Naive B cell (primary cell): ENCODE data around the gene ARHGAP21. TPM values are rescaled to one million over a fixed set of nuclear protein-coding genes. Genes with fewer than 3 reads are reported as not detected.

ENCODE experiments used
- ATAC-seq, 2 donors: fragments of 150-1000 bp; cut with Tn5 transposase; 2 replicates each; pipeline ENCODE4 v1.10.0; 2021; ENCODE audit warnings: low read depth in 2 of 2, mild to moderate bottlenecking in 2 of 2, moderate library complexity in 2 of 2
- DNase-seq: peaks from one replicate; pipeline ENCODE4 v3.0.0; 2022
- H3K27ac Mint-ChIP-seq, 6 donors: one replicate each; pipeline ENCODE4 v1.8.0; 2020 to 2022; ENCODE audit warnings: mild to moderate bottlenecking in 6 of 6, mixed read lengths in 6 of 6, moderate library complexity in 5 of 6, inconsistent platforms in 2 of 6
- H3K27me3 Mint-ChIP-seq, 3 donors: one replicate each; pipeline ENCODE4 v1.8.0; 2021 to 2022; ENCODE audit warnings: mixed read lengths in 3 of 3, mild to moderate bottlenecking in 1 of 3
- H3K36me3 Mint-ChIP-seq, 2 donors: one replicate each; pipeline ENCODE4 v1.8.0; 2020 to 2022; ENCODE audit warnings: mixed read lengths in 2 of 2, inconsistent platforms in 1 of 2, mild to moderate bottlenecking in 1 of 2
- H3K4me1 Mint-ChIP-seq, 3 donors: one replicate each; pipeline ENCODE4 v1.8.0; 2020 to 2022; ENCODE audit warnings: mixed read lengths in 3 of 3, inconsistent platforms in 1 of 3, mild to moderate bottlenecking in 1 of 3, moderate library complexity in 1 of 3
- H3K4me3 Mint-ChIP-seq, 8 donors: one replicate each; pipeline ENCODE4 v1.8.0; 2020 to 2022; ENCODE audit warnings: mild to moderate bottlenecking in 8 of 8, mixed read lengths in 8 of 8, moderate library complexity in 8 of 8, inconsistent platforms in 2 of 8
- H3K9me3 Mint-ChIP-seq, 7 donors: one replicate each; pipeline ENCODE4 v1.8.0; 2020 to 2022; ENCODE audit warnings: mixed read lengths in 7 of 7, mild to moderate bottlenecking in 5 of 7, inconsistent platforms in 2 of 7, moderate library complexity in 1 of 7
- polyA plus RNA-seq, 6 donors: library from polyadenylated mRNA; unstranded; fragments of 300-500 nt; fragmentation: Illumina TruSeq; gene quantifications; one replicate each; pipeline ENCODE4 v1.2.3, GENCODE V29; 2021; ENCODE audit warnings: low read depth in 6 of 6

The ARHGAP21 gene
- polyA plus RNA-seq, 6 donors from 2014 or later, result 0.30 to 2.2 (median 0.56) TPM; not detected in 1

DNA sequence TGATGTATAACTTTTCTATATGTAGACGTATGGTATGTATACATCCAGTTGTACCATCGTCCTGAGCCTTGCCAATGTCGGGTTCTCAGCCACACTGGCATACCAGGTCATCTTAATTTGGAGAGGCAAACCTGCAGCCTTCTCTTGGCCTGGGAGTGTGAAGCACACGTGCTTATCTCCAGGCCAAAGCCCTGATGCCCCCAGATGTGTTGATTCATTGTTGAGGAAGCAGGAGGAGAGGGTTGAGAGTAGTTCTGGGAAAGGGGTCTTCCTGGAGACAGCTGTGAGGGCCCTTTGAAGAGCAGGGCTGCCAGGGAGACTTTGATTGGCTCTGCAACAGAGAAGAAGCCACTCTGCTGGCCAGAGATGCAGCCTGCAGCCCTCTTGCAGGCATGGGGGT lies 155.6 kb downstream of the ARHGAP21 start:
- H3K27me3 Mint-ChIP-seq, result peaks cover 8 to 31% (median 16%) of the 10 kb centered on the region in 3 donors
- H3K36me3 Mint-ChIP-seq, result no peaks in the 10 kb centered on the region
- DNase-seq (no peak), ATAC-seq (no peak)
- H3K27ac Mint-ChIP-seq, result peak overlapping the region in 1 of 6 donors; percentile 70
- peaks cover 0 to 3% (median 0%) of the 10 kb centered on the region in 7 donors for H3K9me3 Mint-ChIP-seq
- H3K4me1 Mint-ChIP-seq, result no peaks in the 10 kb centered on the region
- H3K4me3 Mint-ChIP-seq, result no peak overlapping the region

- H3K27me3 Mint-ChIP-seq, result peaks cover 0 to 7% (median 0%) of the 10 kb centered on the region in 3 donors
- DNase-seq (no peak), ATAC-seq (no peak)
- H3K27ac Mint-ChIP-seq, result no peak overlapping the region
- no peaks in the 10 kb centered on the region for H3K4me1 Mint-ChIP-seq
- H3K36me3 Mint-ChIP-seq, result no peaks in the 10 kb centered on the region
- peaks cover 0 to 10% (median 3%) of the 10 kb centered on the region in 7 donors for H3K9me3 Mint-ChIP-seq
- H3K4me3 Mint-ChIP-seq, result no peak overlapping the region
Observed at GRCh38 chr10:24561453-24561852, 162.2 kb downstream of the ARHGAP21 start.

GRCh38 chr10:24556750-24557742 lies 166.6 kb downstream of the ARHGAP21 start:
- H3K36me3 Mint-ChIP-seq, result no peaks in the 10 kb centered on the region
- H3K4me1 Mint-ChIP-seq, result no peaks in the 10 kb centered on the region
- peak overlapping the region in 1 of 8 donors; percentile 69 for H3K4me3 Mint-ChIP-seq
- peaks cover 4 to 8% (median 5%) of the 10 kb centered on the region in 3 donors for H3K27me3 Mint-ChIP-seq
- no peak for DNase-seq
- peak overlapping the region in 1 of 6 donors; percentile 6 for H3K27ac Mint-ChIP-seq
- ATAC-seq, result no peak
- H3K9me3 Mint-ChIP-seq, result peaks cover 0 to 10% (median 3%) of the 10 kb centered on the region in 7 donors

- Mint-ChIP-seq H3K27ac (no peak overlapping the region), H3K27me3 (peaks cover 4 to 8% (median 5%) of the 10 kb centered on the region in 3 donors), H3K36me3 (no peaks in the 10 kb centered on the region), H3K9me3 (peaks cover 0 to 10% (median 3%) of the 10 kb centered on the region in 7 donors), H3K4me1 (no peaks in the 10 kb centered on the region), H3K4me3 (peak overlapping the region in 1 of 8 donors; percentile 69)
- DNase-seq (no peak), ATAC-seq (no peak)
Observed at GRCh38 chr10:24556126-24556749, 167.4 kb downstream of the ARHGAP21 start.

DNA sequence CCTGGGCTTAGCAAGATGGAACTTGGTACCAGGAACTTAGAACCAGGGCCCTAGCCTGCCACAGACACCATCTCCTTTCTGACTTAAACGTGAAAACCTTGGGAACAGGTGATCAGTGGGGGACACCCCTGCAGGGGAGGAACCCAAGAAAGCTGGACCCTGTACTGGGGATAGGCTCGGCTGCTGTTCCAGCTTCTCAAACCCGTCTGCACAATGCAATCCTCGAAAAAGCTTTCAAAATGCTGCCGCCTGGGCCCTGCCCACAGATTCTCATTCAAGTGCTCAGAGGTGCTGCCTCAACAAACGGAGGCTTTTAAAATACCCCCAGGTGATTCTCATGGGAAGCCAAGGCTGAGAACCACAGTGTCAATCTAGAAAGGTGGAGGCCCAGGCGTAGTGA lies 169.7 kb downstream of the ARHGAP21 start:
- H3K27ac Mint-ChIP-seq, result peak overlapping the region in 1 of 6 donors; percentile 1
- no peak overlapping the region for H3K4me3 Mint-ChIP-seq
- H3K4me1 Mint-ChIP-seq, result no peaks in the 10 kb centered on the region
- no peaks in the 10 kb centered on the region for H3K36me3 Mint-ChIP-seq
- DNase-seq (no peak), ATAC-seq (no peak)
- H3K9me3 Mint-ChIP-seq, result peaks cover 0 to 2% (median 0%) of the 10 kb centered on the region in 7 donors
- peaks cover 4 to 8% (median 5%) of the 10 kb centered on the region in 3 donors for H3K27me3 Mint-ChIP-seq

- H3K27ac Mint-ChIP-seq, result no peak overlapping the region
- H3K4me3 Mint-ChIP-seq, result no peak overlapping the region
- H3K9me3 Mint-ChIP-seq, result peaks cover 0 to 2% (median 0%) of the 10 kb centered on the region in 7 donors
- H3K4me1 Mint-ChIP-seq, result no peaks in the 10 kb centered on the region
- DNase-seq, result no peak
- H3K27me3 Mint-ChIP-seq, result peaks cover 4 to 8% (median 5%) of the 10 kb centered on the region in 3 donors
- no peak for ATAC-seq
- no peaks in the 10 kb centered on the region for H3K36me3 Mint-ChIP-seq
Observed at GRCh38 chr10:24553051-24553612, 170.6 kb downstream of the ARHGAP21 start.

DNA sequence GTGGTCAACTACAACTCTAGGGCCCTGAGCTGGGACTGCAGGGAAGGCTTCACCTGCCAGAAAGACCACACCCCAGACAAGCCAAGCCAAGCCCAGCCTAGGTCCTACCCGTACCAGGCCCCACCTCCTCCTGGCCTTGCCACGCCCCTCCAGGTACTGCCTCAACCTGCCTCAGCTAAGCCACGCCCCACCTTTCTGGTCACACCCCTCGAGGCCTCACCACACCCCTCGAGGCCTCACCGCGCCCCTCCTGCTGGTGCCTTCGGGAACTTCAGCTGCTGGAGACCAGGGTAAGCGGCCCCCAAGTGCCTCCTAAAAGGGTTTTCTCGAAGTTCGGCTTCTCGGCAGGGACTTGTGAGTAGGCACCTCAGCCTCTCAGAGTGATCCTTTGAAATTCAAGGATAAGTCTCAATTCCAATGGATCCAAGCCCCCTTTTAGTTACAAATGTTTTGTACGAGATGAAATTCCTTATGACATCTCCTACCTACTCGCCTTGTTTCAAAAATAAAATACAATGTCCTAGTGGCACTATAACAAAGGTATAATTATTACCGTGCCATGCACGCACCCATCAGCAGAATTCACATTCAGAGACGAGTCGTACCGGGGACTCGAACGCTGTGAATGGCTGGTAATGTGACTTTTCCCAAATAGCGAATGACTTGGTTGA lies 171.2 kb downstream of the ARHGAP21 start:
- Mint-ChIP-seq H3K27me3 (peaks cover 4 to 8% (median 5%) of the 10 kb centered on the region in 3 donors), H3K4me3 (peak overlapping the region in 1 of 8 donors; percentile 5), H3K27ac (no peak overlapping the region), H3K36me3 (no peaks in the 10 kb centered on the region), H3K9me3 (peaks cover 0 to 2% (median 0%) of the 10 kb centered on the region in 7 donors), H3K4me1 (no peaks in the 10 kb centered on the region)
- ATAC-seq, result no peak
- DNase-seq, result no peak

- H3K9me3 Mint-ChIP-seq, result peaks cover 0 to 2% (median 0%) of the 10 kb centered on the region in 7 donors
- ATAC-seq, result no peak
Observed at GRCh38 chr10:24551161-24551560, 172.5 kb downstream of the ARHGAP21 start.

GRCh38 chr10:24550680-24551079 lies 173.0 kb downstream of the ARHGAP21 start:
- no peak overlapping the region for H3K27ac Mint-ChIP-seq
- no peaks in the 10 kb centered on the region for H3K36me3 Mint-ChIP-seq
- peaks cover 0 to 2% (median 0%) of the 10 kb centered on the region in 7 donors for H3K9me3 Mint-ChIP-seq
- H3K4me3 Mint-ChIP-seq, result no peak overlapping the region
- H3K27me3 Mint-ChIP-seq, result peaks cover 2 to 10% (median 8%) of the 10 kb centered on the region in 3 donors
- DNase-seq, result no peak
- H3K4me1 Mint-ChIP-seq, result no peaks in the 10 kb centered on the region
- no peak for ATAC-seq

More at GRCh38 chr10:24551161-24551560, 172.5 kb downstream of the ARHGAP21 start:
- Mint-ChIP-seq H3K36me3 (no peaks in the 10 kb centered on the region), H3K4me1 (no peaks in the 10 kb centered on the region), H3K27ac (no peak overlapping the region), H3K4me3 (no peak overlapping the region), H3K27me3 (peaks cover 5 to 8% (median 8%) of the 10 kb centered on the region in 3 donors)
- DNase-seq, result no peak

GRCh38 chr10:24545585-24545984 lies 178.1 kb downstream of the ARHGAP21 start:
- no peaks in the 10 kb centered on the region for H3K36me3 Mint-ChIP-seq
- no peak for ATAC-seq
- H3K9me3 Mint-ChIP-seq, result peaks cover 0 to 5% (median 0%) of the 10 kb centered on the region in 7 donors
- peaks cover 0 to 5% (median 0%) of the 10 kb centered on the region in 3 donors for H3K27me3 Mint-ChIP-seq
- no peak for DNase-seq
- H3K27ac Mint-ChIP-seq, result no peak overlapping the region
- no peaks in the 10 kb centered on the region for H3K4me1 Mint-ChIP-seq
- no peak overlapping the region for H3K4me3 Mint-ChIP-seq

GRCh38 chr10:24544776-24545175 lies 178.9 kb downstream of the ARHGAP21 start:
- Mint-ChIP-seq H3K27ac (no peak overlapping the region), H3K36me3 (no peaks in the 10 kb centered on the region), H3K4me1 (no peaks in the 10 kb centered on the region), H3K9me3 (peaks cover 0 to 6% (median 0%) of the 10 kb centered on the region in 7 donors), H3K4me3 (no peak overlapping the region), H3K27me3 (peaks cover 0 to 5% (median 0%) of the 10 kb centered on the region in 3 donors)
- ATAC-seq (no peak), DNase-seq (no peak)

DNA sequence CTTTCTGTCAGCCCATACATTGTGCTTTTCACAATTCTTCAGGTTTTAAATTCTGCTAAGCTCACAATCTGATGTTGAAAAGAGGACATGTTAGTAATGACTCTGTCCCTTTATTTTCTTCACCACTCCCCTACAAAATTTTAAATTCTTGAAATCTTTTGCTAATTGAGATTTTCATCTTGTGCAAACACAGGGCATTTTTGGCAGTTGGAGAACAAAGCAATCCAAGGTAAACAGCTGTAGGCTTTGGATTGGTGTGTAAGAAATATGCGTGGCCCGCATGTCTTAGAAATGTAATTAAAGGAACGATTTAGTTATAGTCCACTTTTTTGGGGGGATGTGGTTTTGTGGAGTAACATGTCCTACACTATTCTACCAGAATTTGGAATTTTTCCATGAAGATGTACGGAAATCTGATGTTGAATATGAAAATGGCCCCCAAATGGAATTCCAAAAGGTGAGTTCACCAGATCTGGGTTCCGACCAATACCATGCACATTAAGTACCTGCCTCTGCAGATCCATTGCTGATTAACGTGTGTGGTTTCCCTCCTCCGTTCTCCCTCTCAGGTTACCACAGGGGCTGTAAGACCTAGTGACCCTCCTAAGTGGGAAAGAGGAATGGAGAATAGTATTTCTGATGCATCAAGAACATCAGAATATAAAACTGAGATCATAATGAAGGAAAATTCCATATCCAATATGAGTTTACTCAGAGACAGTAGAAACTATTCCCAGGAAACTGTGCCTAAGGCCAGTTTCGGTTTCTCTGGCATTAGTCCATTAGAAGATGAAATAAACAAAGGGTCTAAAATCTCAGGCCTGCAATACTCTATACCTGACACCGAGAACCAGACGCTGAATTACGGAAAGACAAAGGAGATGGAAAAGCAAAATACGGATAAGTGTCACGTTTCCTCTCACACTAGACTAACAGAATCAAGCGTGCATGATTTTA lies 181.1 kb downstream of the ARHGAP21 start:
- H3K4me1 Mint-ChIP-seq, result no peaks in the 10 kb centered on the region
- no peak for ATAC-seq
- H3K9me3 Mint-ChIP-seq, result peaks cover 0 to 6% (median 0%) of the 10 kb centered on the region in 7 donors
- no peaks in the 10 kb centered on the region for H3K36me3 Mint-ChIP-seq
- DNase-seq, result no peak
- no peak overlapping the region for H3K27ac Mint-ChIP-seq
- H3K27me3 Mint-ChIP-seq, result peaks cover 0 to 5% (median 0%) of the 10 kb centered on the region in 3 donors
- no peak overlapping the region for H3K4me3 Mint-ChIP-seq
